Gastrocnemius medialis (tissue), 4 donors: ENCODE data around the gene ZBTB16.

Experiments used
- CTCF ChIP-seq, 5 experiments: fragments of 450-650 bp in 3 of 5; fragments of 200-600 bp in 2 of 5; sonication (generic) in 2 of 5; IDR thresholded peaks in 4 of 5; conservative IDR thresholded peaks in 1 of 5; 1 replicate in 4 of 5; 2 replicates in 1 of 5; pipeline ENCODE4 v1.5.1; 2016 to 2019; ENCODE audit warnings: antibody characterized with exemption in 5 of 5, mild to moderate bottlenecking in 3 of 5, moderate library complexity in 3 of 5
- POLR2A ChIP-seq, 2 donors: fragments of 450-650 bp; IDR thresholded peaks; one replicate each; pipeline ENCODE4 v1.6.1; 2017; ENCODE audit warnings: antibody characterized with exemption in 2 of 2, mild to moderate bottlenecking in 2 of 2, moderate library complexity in 2 of 2

GRCh38 chr11:114082767-114083181 lies 23.3 kb downstream of the ZBTB16 start:
- TF ChIP-seq CTCF (IDR thresholded peaks at IDR 0.05 in 4 of 5, conservative IDR thresholded peaks at IDR 0.05 in 1 of 5), result no peak
- no peak for TF ChIP-seq POLR2A (IDR thresholded peaks at IDR 0.05)
